Measurements from ENCODE around the gene MPRIP.
"Not testable (repeated sequence)": the region's sequence is repeated elsewhere in the genome, so short reads cannot be mapped to it uniquely, and the experiment has no call there.

DNA sequence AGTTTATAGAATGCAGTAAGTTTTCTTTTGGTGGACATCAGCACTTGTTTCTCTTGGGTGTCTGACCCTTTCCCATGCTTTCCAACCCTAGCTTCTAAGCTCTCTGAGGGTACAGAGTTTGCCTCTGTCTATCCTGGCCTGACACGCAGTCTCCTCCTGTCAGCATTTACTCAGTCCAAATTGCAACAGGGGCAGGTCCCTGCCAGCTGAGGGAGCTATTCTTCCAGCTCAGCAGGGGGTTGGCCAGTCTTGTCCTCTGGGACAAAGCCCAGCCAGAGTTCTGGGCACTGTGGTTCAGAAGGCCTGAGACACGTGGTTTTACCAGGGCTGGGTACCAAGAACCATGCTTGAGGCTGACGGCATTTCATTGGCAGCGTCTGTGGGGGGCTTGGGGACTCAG, 32.3 kb upstream of the MPRIP start:
- TF ChIP-seq POLR2A, POLR2AphosphoS5 (IDR thresholded peaks at IDR 0.05): not testable (repeated sequence)
- TF ChIP-seq CTCF (IDR thresholded peaks at IDR 0.05) = peak in 1 of 4 experiments; percentile 12
